Stimulated activated CD8-positive, alpha-beta memory T cell treated with anti-CD3 and anti-CD28 coated beads, Interleukin-15, amount 100 ng/mL, for 4 hours (primary cell): ENCODE measurements around the gene B4GALT2.

Experiments
- DNase-seq, 2 donors: peaks; one replicate each; pipeline ENCODE4 v3.0.0-alpha.2; 2020; ENCODE audit warnings: low read depth in 2 of 2

Gene B4GALT2

DNA sequence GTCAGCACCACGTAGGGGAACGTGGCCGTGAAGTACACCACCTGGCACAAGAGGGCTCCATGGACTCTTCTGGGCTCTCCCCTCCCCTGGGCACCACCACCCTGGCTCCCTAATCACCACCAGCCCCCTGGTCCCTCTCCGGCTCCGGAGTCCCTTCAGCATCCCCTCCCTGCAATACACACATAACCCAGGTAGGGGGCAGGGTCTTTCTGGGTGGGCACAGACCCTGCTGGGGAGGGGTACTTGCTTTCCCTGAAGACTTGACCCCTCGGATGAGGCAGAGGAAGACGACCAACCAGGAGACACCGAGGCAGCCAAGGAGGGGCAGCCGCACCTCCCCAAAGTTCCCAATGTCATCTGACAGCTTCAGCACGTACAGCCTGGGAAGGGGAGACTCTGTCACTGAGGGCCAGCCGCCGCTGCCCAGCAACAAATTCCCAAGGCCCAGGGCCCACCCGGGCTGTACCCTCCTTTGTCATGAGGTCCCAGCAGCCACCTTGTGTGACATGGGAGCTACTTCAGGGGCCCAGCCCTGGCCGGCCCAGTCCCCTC is 23.7 kb downstream of the B4GALT2 start:
- no peak for DNase-seq

DNA sequence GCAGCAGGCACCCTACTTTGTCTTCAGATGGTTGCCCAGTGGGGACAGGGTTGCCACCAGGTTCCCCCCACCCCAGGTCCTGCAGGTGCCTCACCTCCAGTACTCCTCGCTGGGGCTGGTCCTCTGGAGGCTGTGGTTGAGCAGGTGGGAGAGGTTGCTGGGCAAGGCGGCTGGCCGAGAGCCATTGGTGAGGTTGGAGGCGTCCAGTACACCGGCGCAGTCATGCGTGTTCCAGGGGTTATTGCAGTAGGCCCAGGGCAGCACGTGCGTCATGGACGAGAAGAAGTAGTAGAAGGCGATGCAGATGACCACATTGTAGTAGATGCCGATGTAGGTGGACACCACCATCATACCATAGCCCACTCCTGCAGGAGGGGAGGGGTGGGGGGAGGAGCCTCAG is 29.2 kb downstream of the B4GALT2 start:
- no peak for DNase-seq

DNA sequence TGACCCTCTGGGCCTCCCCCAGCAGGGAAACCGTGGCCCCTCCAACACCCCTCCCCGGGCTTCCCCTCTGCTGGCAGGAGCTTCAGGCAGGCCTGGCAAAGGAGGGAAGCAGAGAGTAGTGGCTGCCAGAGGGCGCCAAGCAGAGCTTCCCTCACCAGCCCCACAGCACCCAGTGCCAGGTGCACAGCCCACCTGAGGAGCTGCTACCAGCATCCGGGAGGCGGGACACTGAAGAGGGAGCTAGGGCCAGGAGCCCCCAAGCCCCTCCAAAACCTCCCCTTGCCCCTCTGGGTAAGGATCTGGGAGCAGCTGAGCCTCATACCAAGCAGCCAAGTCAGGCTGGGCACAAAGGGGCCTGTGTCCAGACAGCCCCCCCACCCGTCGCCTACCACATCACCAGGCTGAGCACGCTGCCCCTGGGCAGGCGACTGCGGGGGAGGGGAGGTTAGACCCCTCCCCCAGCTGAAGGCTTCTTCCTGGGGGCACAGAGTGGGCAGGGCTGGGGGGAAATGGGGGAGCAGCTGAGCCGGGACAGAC is 32.0 kb downstream of the B4GALT2 start:
- DNase-seq = no peak

DNA sequence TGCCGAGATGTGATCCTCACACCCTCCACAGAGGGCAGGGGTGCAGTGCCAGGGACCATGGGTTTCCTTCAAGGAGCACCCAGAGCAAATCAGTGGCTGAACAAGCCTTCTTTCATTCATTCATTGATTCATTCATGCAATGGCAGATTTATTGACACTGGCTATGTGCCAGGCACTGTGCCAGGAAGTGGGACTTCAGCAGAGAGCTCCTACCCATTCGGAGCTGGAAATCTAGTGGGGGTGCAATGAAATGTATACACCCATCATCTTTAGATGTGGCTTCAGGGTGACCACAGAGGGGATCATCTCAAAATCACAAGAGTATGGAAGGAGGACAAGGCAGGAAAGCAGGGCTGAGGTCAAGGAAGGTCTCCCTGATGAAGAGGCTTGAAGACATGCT is 33.4 kb downstream of the B4GALT2 start:
- DNase-seq = no peak

- DNase-seq = no peak
Measured at GRCh38 chr1:44012941-44013609, 34.1 kb downstream of the B4GALT2 start.

- no peak for DNase-seq
Measured at GRCh38 chr1:44013949-44014348, 34.9 kb downstream of the B4GALT2 start.

GRCh38 chr1:44014365-44015104 is 35.5 kb downstream of the B4GALT2 start:
- DNase-seq = no peak

- DNase-seq = no peak
Measured at GRCh38 chr1:44015206-44015605, 36.2 kb downstream of the B4GALT2 start.

DNA sequence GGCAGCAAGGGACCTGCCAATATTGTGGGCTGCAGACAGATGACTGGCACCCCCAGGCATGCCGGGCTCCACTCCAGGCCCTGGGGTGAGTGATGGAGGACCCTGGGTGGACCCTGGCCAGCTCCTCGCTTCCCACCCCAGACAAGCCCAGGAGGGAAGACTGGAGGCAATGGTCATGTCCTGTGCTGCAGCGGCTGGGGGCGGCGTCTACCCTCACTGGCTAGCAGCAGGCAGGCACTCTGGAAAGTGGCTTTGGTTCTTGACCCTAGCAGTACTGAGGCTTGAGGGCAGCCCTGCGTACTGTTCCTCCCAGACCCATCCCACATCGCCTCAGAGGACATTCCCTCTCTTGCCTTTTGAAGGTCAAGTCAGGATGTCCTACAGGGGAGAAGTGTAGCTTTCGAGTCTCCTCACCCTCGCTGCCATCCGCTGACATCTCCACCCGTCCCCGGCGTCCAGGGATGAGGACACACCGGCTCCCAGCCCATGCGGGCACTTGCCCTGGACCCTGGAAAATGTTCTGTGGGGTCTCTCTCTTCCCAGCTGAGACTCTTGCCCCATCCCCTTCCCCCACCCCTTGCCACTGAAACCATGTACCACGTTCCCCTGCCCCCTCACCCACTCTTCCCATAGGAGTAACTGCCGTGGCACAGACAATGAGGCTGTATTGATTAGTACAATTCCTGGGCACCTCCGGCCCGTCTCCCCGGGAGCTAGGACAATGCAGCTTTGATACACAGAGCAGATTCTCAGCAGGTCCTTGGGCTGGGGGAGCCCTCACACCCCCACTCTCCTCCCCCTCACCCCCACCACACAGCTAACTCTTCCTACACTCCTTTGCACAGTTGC is 37.3 kb downstream of the B4GALT2 start:
- no peak for DNase-seq

GRCh38 chr1:44016890-44017400 is 37.9 kb downstream of the B4GALT2 start:
- no peak for DNase-seq

GRCh38 chr1:44019466-44019948 is 40.5 kb downstream of the B4GALT2 start:
- no peak for DNase-seq

DNA sequence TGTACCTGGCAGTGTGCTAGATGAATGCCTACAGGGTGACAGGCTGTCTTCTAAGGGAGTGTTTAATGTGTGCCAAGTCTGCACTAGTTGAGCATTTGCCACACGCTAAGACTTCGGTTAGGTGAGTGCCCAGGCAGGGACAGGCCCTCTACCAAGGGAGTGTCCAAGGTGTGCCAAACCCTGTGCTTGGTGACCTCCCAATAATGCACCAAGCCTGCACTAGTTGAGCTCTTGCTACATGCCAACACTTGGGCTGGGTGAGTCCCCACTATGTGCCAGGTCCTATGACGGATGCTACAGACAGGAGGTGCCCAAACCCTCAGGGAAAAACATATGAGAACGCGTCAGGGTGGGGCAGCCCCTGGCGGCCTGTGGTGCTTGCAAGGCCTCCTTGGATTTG is 41.5 kb downstream of the B4GALT2 start:
- no peak for DNase-seq

GRCh38 chr1:44021156-44021555 is 42.1 kb downstream of the B4GALT2 start:
- no peak for DNase-seq

GRCh38 chr1:44021581-44022321 is 42.7 kb downstream of the B4GALT2 start:
- no peak for DNase-seq

DNA sequence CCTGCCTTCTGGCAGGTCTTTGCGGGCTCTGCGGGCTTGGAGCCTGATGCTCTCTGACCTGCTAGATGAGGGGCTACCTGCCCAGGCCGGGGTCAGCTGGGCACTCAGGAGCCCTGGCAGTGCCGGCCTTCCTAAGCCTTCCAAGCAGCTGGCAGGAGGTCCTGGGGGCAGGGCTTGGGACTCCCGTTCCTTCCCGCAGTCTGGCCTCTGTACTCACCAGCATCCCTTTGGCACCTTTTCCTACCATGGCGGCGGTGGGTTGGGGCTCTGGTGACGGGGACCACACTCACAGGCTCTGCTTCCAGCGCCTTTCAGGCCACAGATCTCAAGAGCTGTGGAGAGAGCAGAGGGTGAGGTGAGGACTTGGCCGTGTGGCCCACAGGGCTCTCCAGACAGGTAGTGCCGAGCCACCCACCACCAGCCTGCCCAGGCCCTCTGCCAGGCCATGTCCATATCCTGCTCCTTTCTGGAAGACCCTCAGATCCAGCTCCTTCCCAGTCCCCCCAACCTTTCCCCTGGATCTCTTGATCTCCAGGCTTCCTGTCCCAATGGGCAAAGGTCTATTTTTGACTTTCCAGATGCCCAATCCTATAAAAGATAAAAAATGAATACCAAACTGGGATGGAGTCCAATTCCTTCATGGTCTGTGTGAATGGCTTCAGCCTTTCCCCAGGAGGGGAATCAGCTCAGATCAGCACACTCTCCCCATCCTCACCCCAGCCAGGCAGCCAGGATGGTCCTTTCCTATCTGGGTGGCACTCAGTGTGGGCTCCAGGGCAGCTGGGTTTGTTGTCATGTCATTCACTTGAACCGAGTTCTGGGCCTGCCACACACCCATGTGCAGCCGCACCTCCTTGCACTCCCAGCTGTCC is 45.3 kb downstream of the B4GALT2 start:
- no peak for DNase-seq

- no peak for DNase-seq
Measured at GRCh38 chr1:44024903-44025525, 46.0 kb downstream of the B4GALT2 start.

- no peak for DNase-seq
Measured at GRCh38 chr1:44025816-44026215, 46.8 kb downstream of the B4GALT2 start.

- DNase-seq = no peak
Measured at GRCh38 chr1:44027320-44027719, 48.3 kb downstream of the B4GALT2 start.

- no peak for DNase-seq
Measured at GRCh38 chr1:44029260-44029910, 50.4 kb downstream of the B4GALT2 start.
